OCI-LY7 (cell line): ENCODE results near the gene KDM5C. TPM values are rescaled to one million over a fixed set of nuclear protein-coding genes. Genes with fewer than 3 reads are reported as not detected.

Source experiments
- BruUV-seq: library from RNA; stranded (reverse); fragments of 400-500 nt; replicated peaks from 2 replicates; lab custom pipeline; 2021; lab: Mats Ljungman, UMichigan
- CTCF ChIA-PET: fragments of 300-600 bp; sonication (Branson Sonifier 250); formaldehyde crosslinking; loops from one replicate; lab custom pipeline; 2022; ENCODE audit warnings: antibody characterized with exemption; ENCODE audit not compliant: unreplicated experiment; lab: Charles Lee
- POLR2A ChIA-PET: fragments of 300-600 bp; sonication (Branson Sonifier 250); formaldehyde crosslinking; loops from one replicate; lab custom pipeline; 2022; ENCODE audit warnings: antibody characterized with exemption; lab: Charles Lee
- DNase-seq: peaks from one replicate; pipeline ENCODE4 v3.0.0-alpha.2; 2015; ENCODE audit warnings: low spot score
- H2AFZ ChIP-seq: fragments of 200-600 bp; sonication (generic), shearing (Covaris generic); 2 replicates; pipeline ENCODE4 v1.6.1; 2014; ENCODE audit warnings: mild to moderate bottlenecking, antibody characterized with exemption, low read length, moderate library complexity
- H3K27ac ChIP-seq: fragments of 200-600 bp; sonication (generic); 2 replicates; pipeline ENCODE4 v1.5.1; 2014; ENCODE audit warnings: mixed run types, low read depth, mild to moderate bottlenecking, moderate library complexity, low read length, inconsistent platforms; ENCODE audit not compliant: poor library complexity, severe bottlenecking
- H3K36me3 ChIP-seq: fragments of 200-600 bp; sonication (generic); 2 replicates; pipeline ENCODE4 v1.6.1; 2014; ENCODE audit warnings: mild to moderate bottlenecking, antibody characterized with exemption, low read length, moderate library complexity, mixed read lengths; ENCODE audit not compliant: insufficient read depth
- H3K4me1 ChIP-seq: fragments of 200-600 bp; sonication (generic); 2 replicates; pipeline ENCODE4 v1.5.1; 2014; ENCODE audit warnings: mild to moderate bottlenecking, low read length; ENCODE audit not compliant: insufficient read depth, poor library complexity, severe bottlenecking
- H3K4me2 ChIP-seq: fragments of 200-600 bp; sonication (generic); 2 replicates; pipeline ENCODE4 v1.6.1; 2014; ENCODE audit warnings: mild to moderate bottlenecking, low read length
- H3K4me3 ChIP-seq: fragments of 200-600 bp; sonication (generic); 2 replicates; pipeline ENCODE4 v1.5.1; 2014; ENCODE audit warnings: mild to moderate bottlenecking, low read depth, low read length; ENCODE audit not compliant: poor library complexity, severe bottlenecking
- H3K79me2 ChIP-seq: fragments of 200-600 bp; sonication (generic); 2 replicates; pipeline ENCODE4 v1.6.1; 2016; ENCODE audit warnings: low read depth, mild to moderate bottlenecking, low read length, moderate library complexity, mixed read lengths; ENCODE audit not compliant: insufficient read depth
- H3K9me2 ChIP-seq: fragments of 200-600 bp; sonication (generic); 2 replicates; pipeline ENCODE4 v1.6.1; 2016; ENCODE audit warnings: mild to moderate bottlenecking, low read length, mixed read lengths; ENCODE audit not compliant: insufficient read depth
- H3K9me3 ChIP-seq: fragments of 200-600 bp; sonication (generic); 2 replicates; pipeline ENCODE4 v1.6.1; 2014; ENCODE audit warnings: mild to moderate bottlenecking, mixed run types, low read length, mixed read lengths
- H4K20me1 ChIP-seq: fragments of 200-600 bp; sonication (generic); 2 replicates; pipeline ENCODE4 v1.6.1; 2014; ENCODE audit warnings: mild to moderate bottlenecking, antibody characterized with exemption, low read length, moderate library complexity, mixed read lengths; ENCODE audit not compliant: insufficient read depth
- CTCF ChIP-seq: fragments of 200-600 bp; sonication (generic); conservative IDR thresholded peaks from 2 replicates; pipeline ENCODE4 v1.5.1; 2014; ENCODE audit warnings: mild to moderate bottlenecking, antibody characterized with exemption, low read length, moderate library complexity, mixed read lengths
- EZH2phosphoT487 ChIP-seq: fragments of 200-600 bp; sonication (generic); IDR thresholded peaks from 2 replicates; pipeline ENCODE4 v1.6.1; 2018; ENCODE audit warnings: low read depth, borderline replicate concordance, mild to moderate bottlenecking, mixed run types, antibody characterized with exemption, low read length, moderate library complexity, mixed read lengths
- intact Hi-C: fragments of 100-400 bp; cut with micrococcal nuclease; formaldehyde crosslinking; loops from one replicate; pipeline ENCODE4 v1.10.0; 2022; ENCODE audit not compliant: unreplicated experiment
- total RNA-seq, 2 experiments: library from RNA; depleted of rRNA in 1 of 2; stranded (reverse); fragments of >200 nt in 1 of 2; shearing (Covaris generic) in 1 of 2; gene quantifications; 2 replicates each; pipeline ENCODE4 v1.2.3, GENCODE V29; 2014 to 2022

Gene KDM5C
- total RNA-seq, 2 experiments from 2014 or later, result 54.8 to 90.5 TPM

- no peak for DNase-seq
- intact Hi-C loops, result no loop called here
- Histone ChIP-seq H3K36me3 (no peaks in the 10 kb centered on the region), H3K9me2 (no peaks in the 10 kb centered on the region), H3K79me2 (no peaks in the 10 kb centered on the region), H2AFZ (no peak overlapping the region), H3K4me3 (no peak overlapping the region), H3K9me3 (no peaks in the 10 kb centered on the region), H3K4me1 (no peaks in the 10 kb centered on the region), H3K4me2 (no peak overlapping the region), H3K27ac (no peak overlapping the region), H4K20me1 (no peaks in the 10 kb centered on the region)
- TF ChIP-seq CTCF (no peak), EZH2phosphoT487 (no peak)
- POLR2A ChIA-PET, result interaction anchor here (0.9 kb wide), 1 partner anchor 12 kb away, joined by 3 read pairs; the partner anchor contains the start of gene KDM5C
- no TSS peak for BruUV-seq
- CTCF ChIA-PET, result no interaction called here
Measured at GRCh38 chrX:53237056-53237455, 12.0 kb upstream of the KDM5C start.

- H3K4me3 ChIP-seq, result no peak overlapping the region
- no peak for TF ChIP-seq CTCF
- no peak for TF ChIP-seq EZH2phosphoT487
- ChIA-PET POLR2A (no interaction called here), CTCF (no interaction called here)
- no peak overlapping the region for H3K4me2 ChIP-seq
- intact Hi-C loops, result no loop called here
- no TSS peak for BruUV-seq
- H3K4me1 ChIP-seq, result no peaks in the 10 kb centered on the region
- no peaks in the 10 kb centered on the region for H3K9me2 ChIP-seq
- H3K9me3 ChIP-seq, result no peaks in the 10 kb centered on the region
- no peaks in the 10 kb centered on the region for H4K20me1 ChIP-seq
- H3K27ac ChIP-seq, result no peak overlapping the region
- H3K36me3 ChIP-seq, result no peaks in the 10 kb centered on the region
- no peak overlapping the region for H2AFZ ChIP-seq
- H3K79me2 ChIP-seq, result no peaks in the 10 kb centered on the region
- no peak for DNase-seq
Measured at GRCh38 chrX:53236025-53236679, 11.1 kb upstream of the KDM5C start.

GRCh38 chrX:53235566-53235965 is 10.6 kb upstream of the KDM5C start:
- no TSS peak for BruUV-seq
- Histone ChIP-seq H3K4me1 (no peaks in the 10 kb centered on the region), H3K4me3 (no peak overlapping the region), H2AFZ (no peak overlapping the region), H3K27ac (no peak overlapping the region), H4K20me1 (no peaks in the 10 kb centered on the region), H3K9me3 (no peaks in the 10 kb centered on the region), H3K79me2 (no peaks in the 10 kb centered on the region), H3K9me2 (no peaks in the 10 kb centered on the region), H3K36me3 (no peaks in the 10 kb centered on the region), H3K4me2 (no peak overlapping the region)
- TF ChIP-seq EZH2phosphoT487 (no peak), CTCF (no peak)
- POLR2A ChIA-PET, result no interaction called here
- CTCF ChIA-PET, result interaction anchor here (0.5 kb wide), 1 partner anchor 851 kb away, joined by 4 read pairs; no protein-coding TSS in a partner anchor
- no peak for DNase-seq
- intact Hi-C loops, result no loop called here
